ENCODE measurements around the gene GZF1.

Gene GZF1

GRCh38 chr20:23369072-23369823 lies 7.3 kb downstream of the GZF1 start:
- no peak for DNase-seq (ENCODE audit: low read depth)

DNA sequence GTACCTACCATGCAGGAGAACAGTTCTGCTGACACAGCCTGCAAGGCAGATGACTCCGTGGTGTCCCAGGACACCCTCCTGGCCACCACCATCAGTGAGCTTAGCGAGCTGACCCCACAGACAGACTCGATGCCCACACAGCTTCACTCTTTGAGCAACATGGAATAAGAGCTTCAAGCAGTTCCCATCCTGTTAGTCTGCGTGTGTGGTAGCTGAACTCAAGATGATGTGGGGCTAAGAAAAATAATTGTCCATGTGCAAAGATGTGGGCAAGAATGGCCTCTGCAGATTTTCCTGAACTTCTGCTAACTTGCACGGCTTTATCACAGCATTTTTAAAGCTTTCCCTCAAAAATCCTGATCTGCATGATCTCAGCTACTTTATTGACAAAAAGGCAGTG lies 8.3 kb downstream of the GZF1 start:
- DNase-seq (ENCODE audit: low read depth) = no peak

GRCh38 chr20:23370873-23371272 lies 8.9 kb downstream of the GZF1 start:
- no peak for DNase-seq (ENCODE audit: low read depth)

GRCh38 chr20:23371496-23371895 lies 9.5 kb downstream of the GZF1 start:
- DNase-seq (ENCODE audit: low read depth) = no peak

DNA sequence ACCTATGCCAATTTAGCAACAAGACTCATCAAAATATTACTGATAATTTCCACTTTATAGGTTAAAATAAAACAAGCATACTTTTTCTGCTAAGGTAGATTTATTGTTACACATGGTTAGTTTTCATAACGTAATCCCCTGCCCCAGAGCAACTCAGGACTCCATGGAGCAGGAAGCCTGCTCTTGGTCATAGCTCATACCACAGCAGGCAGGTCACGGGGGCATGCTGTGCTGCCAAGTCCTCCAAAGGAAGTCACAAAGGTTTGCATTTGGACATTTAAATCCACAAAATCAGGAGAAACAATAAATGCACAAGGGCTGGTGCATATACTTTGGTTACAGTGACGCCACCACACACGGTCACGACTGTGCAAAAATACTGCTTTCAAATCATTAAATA lies 12.5 kb downstream of the GZF1 start:
- no peak for DNase-seq (ENCODE audit: low read depth)

DNA sequence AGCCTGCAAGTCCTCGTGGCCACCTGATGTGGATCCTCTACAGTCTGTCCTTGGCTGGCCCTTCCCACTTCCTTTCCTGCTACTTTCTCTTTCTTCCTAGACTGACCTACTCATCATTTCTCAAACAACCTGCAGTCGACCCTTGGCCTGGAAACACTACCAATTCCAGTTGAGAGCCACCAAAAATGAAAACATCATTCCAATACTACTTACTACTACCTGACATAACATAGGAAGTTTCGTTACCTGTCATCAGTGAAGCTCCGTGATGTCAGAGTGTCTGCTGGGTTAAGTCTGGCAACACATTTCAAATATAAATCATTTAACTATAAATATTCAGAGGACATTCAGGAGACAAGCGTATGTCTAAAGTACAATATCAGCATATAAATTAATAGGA lies 13.8 kb downstream of the GZF1 start:
- no peak for DNase-seq (ENCODE audit: low read depth)

- no peak for DNase-seq (ENCODE audit: low read depth)
Measured at GRCh38 chr20:23379772-23380171, 17.8 kb downstream of the GZF1 start.

DNA sequence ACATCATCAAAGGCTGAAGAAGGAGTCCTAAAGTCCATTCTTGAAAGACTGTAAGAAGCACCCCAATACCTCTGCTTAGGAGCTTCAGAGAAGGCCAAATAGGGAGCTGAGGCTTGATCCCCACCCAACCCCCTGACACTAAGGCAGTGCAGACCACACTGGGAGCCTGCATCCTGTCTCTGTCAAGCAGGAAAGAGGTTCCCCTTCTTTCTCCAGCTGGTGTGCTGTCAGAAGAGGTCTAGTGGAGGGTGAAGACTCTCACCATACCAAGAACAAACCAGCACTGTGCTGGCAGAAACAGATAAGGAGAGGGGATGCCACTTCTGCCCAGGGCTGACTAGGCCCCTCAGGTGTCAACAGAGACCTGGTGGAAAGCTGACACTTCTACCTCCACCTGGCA lies 19.9 kb downstream of the GZF1 start:
- DNase-seq (ENCODE audit: low read depth) = no peak

- DNase-seq (ENCODE audit: low read depth) = no peak
Measured at GRCh38 chr20:23386304-23387117, 24.5 kb downstream of the GZF1 start.

- DNase-seq (ENCODE audit: low read depth) = no peak
Measured at GRCh38 chr20:23387118-23387443, 25.1 kb downstream of the GZF1 start.

- DNase-seq (ENCODE audit: low read depth) = peak; percentile 18
Measured at GRCh38 chr20:23390091-23390774, 28.3 kb downstream of the GZF1 start.

GRCh38 chr20:23391707-23392310 lies 29.8 kb downstream of the GZF1 start:
- no peak for DNase-seq (ENCODE audit: low read depth)

- DNase-seq (ENCODE audit: low read depth) = no peak
Measured at GRCh38 chr20:23393996-23394775, 32.2 kb downstream of the GZF1 start.

DNA sequence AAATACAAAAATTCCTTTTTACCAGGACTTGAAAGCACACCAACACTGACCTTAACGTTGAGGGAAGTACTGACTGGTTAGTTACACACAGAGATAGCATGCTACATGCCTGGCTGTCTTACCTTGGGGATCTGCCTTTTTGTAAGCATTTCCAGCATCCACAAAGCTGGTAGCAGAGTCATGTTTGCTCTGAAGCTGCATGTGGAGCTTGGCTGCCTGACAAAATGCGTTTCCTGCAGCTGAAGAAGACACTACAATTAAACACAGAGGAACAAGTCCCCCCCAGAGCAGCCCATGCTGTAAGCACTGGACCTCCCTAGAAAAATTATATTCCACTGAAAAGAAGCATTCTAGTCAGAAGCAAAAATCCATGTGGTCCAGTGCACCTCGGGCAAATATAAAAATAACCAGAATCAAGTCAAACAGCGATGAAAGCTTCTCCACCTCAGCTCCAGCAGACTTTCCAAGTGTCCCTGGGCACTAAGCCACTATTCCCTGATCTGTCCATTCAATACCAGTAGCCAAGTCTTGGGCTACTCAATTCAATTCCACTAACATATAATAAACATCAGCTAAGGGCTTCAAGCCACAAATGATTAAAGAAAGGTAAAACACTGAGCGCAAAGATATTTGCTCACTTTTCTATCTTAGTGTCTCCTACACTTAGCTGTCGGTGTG lies 35.1 kb downstream of the GZF1 start:
- DNase-seq (ENCODE audit: low read depth) = no peak

DNA sequence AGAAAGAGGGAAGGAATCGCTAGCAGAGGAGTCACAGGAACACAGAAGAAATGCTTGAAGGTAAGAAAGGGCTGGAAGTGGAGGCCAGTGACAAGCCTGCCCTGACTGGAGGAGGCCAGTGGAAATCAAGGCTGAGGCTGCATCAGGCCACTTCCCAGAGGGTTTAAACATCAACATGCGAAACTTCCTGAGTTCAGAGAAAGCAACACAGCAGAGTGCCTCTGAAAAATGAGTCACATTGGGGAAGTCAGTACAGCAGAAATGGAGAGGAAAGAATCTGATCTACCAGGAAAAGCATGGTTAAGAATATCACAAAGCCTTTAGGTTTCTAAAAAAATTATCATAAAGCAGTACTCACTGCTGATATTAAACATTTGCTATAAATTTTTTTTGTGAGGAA lies 36.0 kb downstream of the GZF1 start:
- peak; percentile 55 for DNase-seq (ENCODE audit: low read depth)

DNA sequence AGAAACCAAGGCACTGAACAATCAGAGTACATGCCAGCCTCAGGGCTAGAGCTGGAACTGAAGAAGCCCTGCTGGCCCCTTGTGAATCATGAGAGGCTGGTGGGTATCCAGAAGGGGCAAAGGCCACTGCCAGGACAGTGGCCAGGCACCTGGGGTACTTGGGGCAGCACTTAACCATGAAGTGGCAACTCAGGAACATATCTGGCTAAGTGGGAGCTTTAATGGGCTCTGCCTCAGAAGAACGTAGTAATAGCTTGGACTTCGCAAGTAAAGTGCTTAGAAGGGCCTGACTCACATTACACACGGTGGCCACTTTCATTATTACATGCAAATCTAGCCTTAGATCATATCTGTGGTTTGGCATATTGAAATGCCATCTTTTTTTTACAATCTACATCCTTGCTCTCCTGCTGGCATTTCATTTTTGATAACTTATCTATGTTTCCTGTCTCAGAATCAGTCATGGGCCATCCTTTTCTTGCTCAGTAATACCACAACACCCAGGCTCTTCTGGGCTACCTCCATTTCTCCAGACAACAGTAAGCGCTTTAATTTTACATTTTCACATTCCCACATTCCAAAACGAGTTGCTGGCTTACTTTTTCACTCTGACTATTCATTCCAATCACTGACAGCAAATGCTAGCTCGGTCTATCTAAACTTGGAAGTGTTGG lies 37.7 kb downstream of the GZF1 start:
- peak; percentile 65 for DNase-seq (ENCODE audit: low read depth)

GRCh38 chr20:23401051-23401450 lies 39.1 kb downstream of the GZF1 start:
- no peak for DNase-seq (ENCODE audit: low read depth)

- no peak for DNase-seq (ENCODE audit: low read depth)
Measured at GRCh38 chr20:23403751-23404150, 41.8 kb downstream of the GZF1 start.

DNA sequence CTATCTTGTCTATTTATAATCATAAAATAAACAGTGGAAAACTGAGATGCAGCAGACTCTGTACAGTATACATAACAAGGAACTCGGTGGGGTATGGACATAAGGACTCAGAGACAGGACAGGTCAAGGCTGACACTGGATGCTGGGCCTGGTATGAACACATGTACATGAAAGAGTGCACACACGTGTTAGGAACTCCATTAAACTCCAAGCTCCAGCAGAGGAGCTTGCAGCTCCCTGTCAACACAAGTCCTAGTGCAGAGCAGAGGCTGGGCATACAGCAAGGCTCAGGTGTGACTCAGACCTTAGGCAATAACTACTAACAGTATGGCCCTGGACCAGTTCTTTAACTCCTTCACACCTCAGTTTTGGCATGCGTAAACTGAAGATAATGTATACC lies 42.2 kb downstream of the GZF1 start:
- peak; percentile 34 for DNase-seq (ENCODE audit: low read depth)

- DNase-seq (ENCODE audit: low read depth) = no peak
Measured at GRCh38 chr20:23406880-23407279, 44.9 kb downstream of the GZF1 start.
